Ramos (cell line): ENCODE data around the gene TMEM209.

Experiments used
- in situ Hi-C: fragments of 300-500 bp; cut with MboI; formaldehyde crosslinking; loops from one replicate; pipeline ENCODE4 v1.14.3; 2022; ENCODE audit warnings: low sequenced_read_pairs; ENCODE audit not compliant: unreplicated experiment

Gene TMEM209

GRCh38 chr7:130178251-130178650 lies 27.0 kb downstream of the TMEM209 start:
- in situ Hi-C loops: no loop called here

- in situ Hi-C loops: no loop called here
These were observed 30.8 kb downstream of the TMEM209 start for GRCh38 chr7:130174237-130174959.

GRCh38 chr7:130162196-130162595 lies 43.0 kb downstream of the TMEM209 start:
- in situ Hi-C loops: no loop called here

GRCh38 chr7:130160455-130160854 lies 44.8 kb downstream of the TMEM209 start:
- in situ Hi-C loops: no loop called here

GRCh38 chr7:130160023-130160422 lies 45.2 kb downstream of the TMEM209 start:
- in situ Hi-C loops: no loop called here

GRCh38 chr7:130157700-130158099 lies 47.5 kb downstream of the TMEM209 start:
- in situ Hi-C loops: no loop called here

- in situ Hi-C loops: no loop called here
These were observed 49.1 kb downstream of the TMEM209 start for GRCh38 chr7:130156140-130156539.

GRCh38 chr7:130154501-130155317 lies 50.5 kb downstream of the TMEM209 start:
- in situ Hi-C loops: no loop called here

GRCh38 chr7:130154131-130154500 lies 51.1 kb downstream of the TMEM209 start:
- in situ Hi-C loops: no loop called here

GRCh38 chr7:130153211-130153908 lies 51.8 kb downstream of the TMEM209 start:
- in situ Hi-C loops: no loop called here

GRCh38 chr7:130152493-130153210 lies 52.6 kb downstream of the TMEM209 start:
- in situ Hi-C loops: no loop called here

- in situ Hi-C loops: no loop called here
These were observed 53.4 kb downstream of the TMEM209 start for GRCh38 chr7:130151591-130152492.

- in situ Hi-C loops: no loop called here
These were observed 54.6 kb downstream of the TMEM209 start for GRCh38 chr7:130150587-130150986.

GRCh38 chr7:130149281-130150139 lies 55.7 kb downstream of the TMEM209 start:
- in situ Hi-C loops: no loop called here

GRCh38 chr7:130148561-130148960 lies 56.6 kb downstream of the TMEM209 start:
- in situ Hi-C loops: no loop called here

- in situ Hi-C loops: no loop called here
These were observed 57.4 kb downstream of the TMEM209 start for GRCh38 chr7:130147710-130148325.

GRCh38 chr7:130146693-130147405 lies 58.4 kb downstream of the TMEM209 start:
- in situ Hi-C loops: no loop called here
